Measurements from ENCODE around the gene SYNE1. TPM values are rescaled to one million over a fixed set of nuclear protein-coding genes. Genes with fewer than 3 reads are reported as not detected.
"Not testable (repeated sequence)": the region's sequence is repeated elsewhere in the genome, so short reads cannot be mapped to it uniquely, and the experiment has no call there.

The SYNE1 gene
- total RNA-seq, 4 donors from 2014 or later: 78.9 to 352 (median 113) TPM

DNA sequence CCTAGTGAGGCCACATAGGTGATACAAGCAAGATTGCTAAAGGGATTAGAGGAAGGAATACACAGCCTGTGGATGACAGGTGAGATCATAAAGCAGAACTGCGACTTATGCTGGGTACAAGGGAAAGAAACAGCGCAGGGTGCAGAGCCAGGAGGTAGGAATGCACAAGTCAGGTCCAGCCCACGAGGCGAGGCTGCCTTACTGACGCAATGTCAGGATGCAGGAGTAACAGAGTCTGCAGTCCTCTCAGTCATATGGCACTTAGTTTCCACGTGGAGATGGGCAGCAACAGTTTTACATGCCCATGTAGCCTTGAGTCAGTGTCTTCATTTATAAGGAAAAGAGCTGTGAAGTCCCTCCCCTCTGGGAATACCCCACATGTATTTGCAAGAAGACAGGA is 210.9 kb downstream of the SYNE1 start:
- TF ChIP-seq, protein P1, sequence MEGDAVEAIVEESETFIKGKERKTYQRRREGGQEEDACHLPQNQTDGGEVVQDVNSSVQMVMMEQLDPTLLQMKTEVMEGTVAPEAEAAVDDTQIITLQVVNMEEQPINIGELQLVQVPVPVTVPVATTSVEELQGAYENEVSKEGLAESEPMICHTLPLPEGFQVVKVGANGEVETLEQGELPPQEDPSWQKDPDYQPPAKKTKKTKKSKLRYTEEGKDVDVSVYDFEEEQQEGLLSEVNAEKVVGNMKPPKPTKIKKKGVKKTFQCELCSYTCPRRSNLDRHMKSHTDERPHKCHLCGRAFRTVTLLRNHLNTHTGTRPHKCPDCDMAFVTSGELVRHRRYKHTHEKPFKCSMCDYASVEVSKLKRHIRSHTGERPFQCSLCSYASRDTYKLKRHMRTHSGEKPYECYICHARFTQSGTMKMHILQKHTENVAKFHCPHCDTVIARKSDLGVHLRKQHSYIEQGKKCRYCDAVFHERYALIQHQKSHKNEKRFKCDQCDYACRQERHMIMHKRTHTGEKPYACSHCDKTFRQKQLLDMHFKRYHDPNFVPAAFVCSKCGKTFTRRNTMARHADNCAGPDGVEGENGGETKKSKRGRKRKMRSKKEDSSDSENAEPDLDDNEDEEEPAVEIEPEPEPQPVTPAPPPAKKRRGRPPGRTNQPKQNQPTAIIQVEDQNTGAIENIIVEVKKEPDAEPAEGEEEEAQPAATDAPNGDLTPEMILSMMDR (IDR thresholded peaks at IDR 0.05): no peak
- no peak for ATAC-seq (ENCODE audit: low FRiP score)
- no peak for DNase-seq (ENCODE audit: low spot score)

DNA sequence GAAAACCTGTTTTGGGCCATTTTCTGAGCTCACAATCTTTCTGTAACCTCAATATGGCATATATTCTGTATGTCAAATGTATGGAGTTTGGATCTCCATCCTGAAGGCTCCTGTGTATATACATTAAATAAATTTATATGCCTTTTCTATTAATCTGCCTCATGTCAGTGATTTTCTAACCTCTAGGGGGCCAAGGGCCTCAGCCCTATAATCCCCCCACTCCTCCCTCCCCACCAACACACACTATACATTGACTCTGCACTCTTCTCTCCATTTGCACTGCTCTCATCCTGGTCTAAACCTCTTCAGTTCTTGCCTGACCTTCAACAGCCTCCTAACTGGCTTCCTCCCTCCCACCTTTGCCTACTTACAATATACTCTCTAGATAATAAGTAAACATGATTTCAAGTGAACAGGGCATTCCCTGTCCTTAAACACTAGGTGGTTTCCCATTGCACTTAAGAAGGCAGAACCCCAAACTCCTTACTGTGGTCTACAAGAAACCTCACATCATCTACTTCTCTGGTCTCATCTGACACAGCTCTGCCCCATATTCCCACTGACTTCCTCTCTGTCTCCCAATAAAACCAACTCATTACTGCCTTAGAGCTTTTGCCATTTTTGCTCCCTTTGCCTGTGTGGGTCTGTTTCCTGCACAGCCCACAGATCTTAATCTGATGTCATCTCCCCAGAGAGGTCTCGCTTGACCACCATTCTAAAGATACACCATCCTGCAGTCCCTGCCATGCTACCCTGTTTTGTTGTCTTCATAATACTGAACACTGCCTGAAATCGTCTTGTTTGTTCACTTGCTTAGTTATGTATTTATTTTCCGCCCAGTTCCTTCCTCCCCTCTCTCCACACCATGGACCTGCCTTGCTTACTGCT is 213.7 kb downstream of the SYNE1 start:
- DNase-seq (ENCODE audit: low spot score) (no peak), ATAC-seq (ENCODE audit: low FRiP score) (no peak)
- TF ChIP-seq, protein P1 (IDR thresholded peaks at IDR 0.05): no peak

DNA sequence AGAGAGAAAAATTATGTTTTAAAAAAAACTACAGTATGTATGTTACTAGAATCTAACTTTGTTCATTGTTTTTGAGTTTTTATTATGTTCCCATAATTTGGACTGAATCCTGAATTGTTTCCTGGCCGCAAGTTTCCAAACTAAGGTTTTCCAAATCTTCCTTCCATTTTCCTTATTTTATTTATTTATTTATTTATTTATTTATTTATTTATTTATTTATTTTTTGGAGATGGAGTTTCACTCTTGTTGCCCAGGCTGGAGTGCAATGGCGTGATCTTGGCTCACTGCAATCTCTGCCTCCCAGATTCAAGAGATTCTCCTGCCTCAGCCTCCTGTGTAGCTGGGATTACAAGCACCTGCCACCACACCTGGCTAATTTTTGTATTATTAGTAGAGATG is 215.7 kb downstream of the SYNE1 start:
- not testable (repeated sequence) for DNase-seq (ENCODE audit: low spot score); ATAC-seq (ENCODE audit: low FRiP score)

DNA sequence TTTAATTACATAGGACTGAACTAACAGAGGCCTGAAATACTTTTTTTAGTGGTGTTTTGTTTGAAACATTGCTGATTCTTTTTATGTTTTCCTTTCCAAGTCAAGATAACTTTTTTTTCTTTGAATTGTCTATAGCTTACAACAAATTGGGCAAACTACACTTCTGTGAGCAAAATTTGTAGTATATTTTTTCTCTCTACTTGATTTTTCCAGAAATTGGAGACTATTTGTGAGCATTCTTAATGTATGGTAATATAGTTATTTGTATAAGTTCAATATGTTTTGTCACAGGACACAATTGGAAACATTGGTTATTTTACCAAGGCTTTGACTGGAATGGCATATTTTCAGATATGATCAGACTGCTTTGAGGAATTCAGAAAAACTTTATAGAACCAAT is 216.5 kb downstream of the SYNE1 start:
- no peak for DNase-seq (ENCODE audit: low spot score)
- TF ChIP-seq, protein P1 (IDR thresholded peaks at IDR 0.05): no peak
- ATAC-seq (ENCODE audit: low FRiP score): no peak

DNA sequence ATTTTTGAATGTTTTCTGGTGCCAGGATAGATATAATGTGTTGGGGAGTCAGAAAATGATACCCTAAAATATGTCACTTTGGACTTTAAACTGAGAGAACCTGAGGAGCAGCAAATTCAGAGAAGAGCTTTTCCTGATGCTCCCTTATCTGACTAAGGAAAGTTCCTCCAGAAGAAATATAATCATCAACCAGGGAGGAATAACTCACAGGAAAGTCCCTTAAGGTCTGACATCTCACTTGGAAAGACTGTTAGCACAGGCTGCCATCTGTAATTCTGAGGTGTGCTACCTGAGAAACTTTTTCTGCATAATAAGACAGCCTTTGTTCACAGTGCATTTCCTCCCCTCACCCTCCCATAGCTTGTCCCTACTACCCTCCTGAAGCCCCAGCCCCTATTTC is 218.6 kb downstream of the SYNE1 start:
- no peak for DNase-seq (ENCODE audit: low spot score)

DNA sequence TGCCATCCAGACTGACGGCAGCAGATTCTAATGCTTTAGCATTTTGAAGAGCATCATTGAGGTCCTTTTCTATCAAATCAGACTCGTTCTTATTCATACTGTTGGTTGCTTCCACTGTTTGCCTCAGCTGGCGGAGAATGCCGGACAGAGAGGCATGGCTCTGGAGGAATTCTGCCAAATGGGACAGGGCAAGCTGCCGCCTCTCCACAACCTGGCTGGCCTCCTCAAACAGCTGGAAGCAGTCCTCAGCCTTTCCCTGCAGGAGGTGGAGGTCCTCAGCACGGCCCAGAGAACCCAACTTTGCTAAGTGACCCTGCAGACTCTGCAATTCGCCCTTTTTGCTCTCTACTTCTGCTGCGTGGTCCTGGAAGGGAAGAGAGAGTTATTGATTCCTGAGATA is 220.5 kb downstream of the SYNE1 start:
- ATAC-seq (ENCODE audit: low FRiP score): no peak
- no peak for DNase-seq (ENCODE audit: low spot score)

More for the DNA sequence above, 218.6 kb downstream of the SYNE1 start:
- no peak for ATAC-seq (ENCODE audit: low FRiP score)
- TF ChIP-seq, protein P1 (IDR thresholded peaks at IDR 0.05): no peak

DNA sequence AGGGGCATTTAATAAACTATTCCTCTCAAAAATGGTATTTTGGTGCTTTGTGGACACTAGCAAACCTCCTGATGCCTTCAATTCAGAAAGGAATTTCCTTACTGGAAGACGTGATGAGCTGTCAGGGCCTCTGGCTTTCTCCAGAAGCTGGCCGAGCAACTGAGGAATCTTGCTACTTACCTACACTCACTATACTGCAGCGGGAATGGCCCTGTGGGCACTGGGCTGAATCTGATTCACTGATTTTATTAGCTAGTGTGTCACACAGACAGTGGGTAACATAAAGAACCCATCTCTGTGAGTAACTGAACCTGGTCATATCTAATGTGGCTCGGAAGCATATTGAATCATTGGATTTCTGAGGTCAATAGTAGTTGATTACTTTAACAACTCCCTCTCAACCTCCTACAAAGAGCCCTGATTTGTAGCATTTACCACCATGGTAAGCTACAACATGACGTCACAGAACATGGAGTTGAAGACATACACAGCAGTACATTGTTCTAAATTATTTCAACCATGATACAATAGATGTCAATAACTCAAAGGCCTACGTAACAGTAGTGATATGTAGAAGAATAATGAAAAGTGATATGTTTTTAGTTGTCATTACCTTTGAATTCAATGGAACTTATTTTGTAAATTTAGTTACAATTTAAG is 232.1 kb downstream of the SYNE1 start:
- no peak for DNase-seq (ENCODE audit: low spot score)
- TF ChIP-seq, protein P1 (IDR thresholded peaks at IDR 0.05): no peak
- no peak for ATAC-seq (ENCODE audit: low FRiP score)

More for the DNA sequence above, 220.5 kb downstream of the SYNE1 start:
- TF ChIP-seq, protein P1 (IDR thresholded peaks at IDR 0.05): no peak
